K562 (cell line): ENCODE results near the gene SPIB. TPM values are rescaled to one million over a fixed set of nuclear protein-coding genes. Genes with fewer than 3 reads are reported as not detected.
A peak's percentile ranks its signal among the peaks of the same experiment; 100 is the strongest.

Experiments
- ATF4 ChIP-seq: fragments of 450-650 bp; formaldehyde crosslinking; IDR thresholded peaks from 2 replicates; pipeline ENCODE4 v1.4.0; 2022; ENCODE audit warnings: mild to moderate bottlenecking, moderate library complexity
- BHLHE40 ChIP-seq: IDR thresholded peaks from 2 replicates; pipeline ENCODE4 v1.6.1; 2011; ENCODE audit warnings: low read length, improper control_type of control experiment
- BRCA1 ChIP-seq, 2 experiments: fragments of 450-650 bp in 1 of 2; sonication (generic) in 1 of 2; formaldehyde crosslinking in 1 of 2; IDR thresholded peaks; 2 replicates each; pipeline versions ENCODE4 v1.5.0 to v1.6.1; 2017 to 2020; ENCODE audit warnings: mild to moderate bottlenecking in 1 of 2, missing genetic modification reagents in 1 of 2
- LEF1 ChIP-seq: fragments of 450-650 bp; IDR thresholded peaks from 2 replicates; pipeline ENCODE4 v1.6.1; 2016; ENCODE audit warnings: mild to moderate bottlenecking
- MCM5 ChIP-seq: fragments of 450-650 bp; IDR thresholded peaks from 2 replicates; pipeline ENCODE4 v1.6.1; 2016; ENCODE audit warnings: low read depth
- MTA3 ChIP-seq: fragments of 450-650 bp; formaldehyde crosslinking; IDR thresholded peaks from 2 replicates; pipeline ENCODE4 v1.6.1; 2017; ENCODE audit warnings: mild to moderate bottlenecking, borderline replicate concordance
- NEUROD1 ChIP-seq: fragments of 150-350 bp; IDR thresholded peaks from 2 replicates; pipeline ENCODE4 v1.6.1; 2014; ENCODE audit warnings: borderline replicate concordance, low read length, low read depth; ENCODE audit not compliant: partially characterized antibody
- SETDB1 ChIP-seq: IDR thresholded peaks from one replicate; pipeline ENCODE4 v1.6.1; 2012; ENCODE audit warnings: low read length, control low read depth, inconsistent platforms
- SMARCB1 ChIP-seq: IDR thresholded peaks from 2 replicates; pipeline ENCODE4 v1.6.1; 2011; ENCODE audit warnings: improper control_type of control experiment, low read depth; ENCODE audit not compliant: insufficient read length
- STAG1 ChIP-seq: sonication (generic); formaldehyde crosslinking; IDR thresholded peaks from 2 replicates; pipeline ENCODE4 v1.5.0; 2020; ENCODE audit warnings: missing genetic modification reagents, borderline replicate concordance
- TCF7L2 ChIP-seq: fragments of 150-350 bp; IDR thresholded peaks from 2 replicates; pipeline ENCODE4 v1.6.1; 2016; ENCODE audit warnings: low read depth, mild to moderate bottlenecking, low read length, moderate library complexity
- YY1 ChIP-seq, 3 experiments: IDR thresholded peaks; 2 replicates each; pipeline ENCODE4 v1.6.1; 2011; ENCODE audit warnings: low read length in 2 of 3, mild to moderate bottlenecking in 2 of 3, moderate library complexity in 2 of 3, borderline replicate concordance in 1 of 3, control low read depth in 1 of 3, low read depth in 1 of 3; ENCODE audit not compliant: insufficient read depth in 3 of 3, insufficient replicate concordance in 2 of 3, control insufficient read depth in 1 of 3, insufficient read length in 1 of 3; ENCODE audit errors: extremely low read depth in 1 of 3
- ZBTB1 ChIP-seq: sonication (generic); formaldehyde crosslinking; IDR thresholded peaks from 2 replicates; pipeline ENCODE4 v1.8.1; 2023; ENCODE audit warnings: missing genetic modification reagents, low read depth, mild to moderate bottlenecking, borderline replicate concordance
- ZNF133 ChIP-seq: fragments of 250-450 bp; sonication (Bioruptor Pico); IDR thresholded peaks from 2 replicates; pipeline ENCODE4 v1.4.0; 2020; ENCODE audit warnings: mild to moderate bottlenecking
- ZNF140 ChIP-seq: fragments of 250-450 bp; sonication (Bioruptor Pico); IDR thresholded peaks from 2 replicates; pipeline ENCODE4 v1.8.0; 2021; ENCODE audit warnings: moderate library complexity, mild to moderate bottlenecking, inconsistent platforms
- ZNF407 ChIP-seq: fragments of 450-650 bp; IDR thresholded peaks from 2 replicates; pipeline ENCODE4 v1.6.1; 2016; ENCODE audit warnings: low read depth
- ZNF589 ChIP-seq: fragments of 200-800 bp; sonication (Bioruptor generic); IDR thresholded peaks from 2 replicates; pipeline ENCODE4 v1.6.1; 2016; ENCODE audit warnings: low read depth, missing genetic modification characterization, missing compliant biosample characterization
- polyA plus RNA-seq, 8 experiments: library from polyadenylated mRNA; depleted of rRNA in 4 of 8; stranded (reverse) in 5 of 8; unstranded in 3 of 8; fragments of >200 nt; fragmentation: Nextera tagmentation in 2 of 8; fragmentation: Illumina TruSeq in 1 of 8; extraction: Ambion mirVana in 2 of 8; extraction: Trizol in 1 of 8; gene quantifications; 2 replicates each; pipeline versions ENCODE4 v1.2.1 to v1.2.3, GENCODE V29; 2011 to 2014; ENCODE audit warnings: inconsistent platforms in 1 of 8, missing spikeins in 1 of 8
- total RNA-seq, 7 experiments: library from RNA; depleted of rRNA in 6 of 7; stranded (reverse); fragments of >200 nt in 6 of 7; fragmentation: Illumina TruSeq in 2 of 7; extraction: Trizol in 2 of 7; gene quantifications; 2 replicates each; pipeline versions ENCODE4 v1.2.1 to v1.2.3, GENCODE V29; 2011 to 2021; ENCODE audit warnings: low replicate concordance in 1 of 7

Gene SPIB
- total and polyA plus RNA-seq, 9 of the 15 experiments (the other 6 are each of a cell fraction or from before 2014, with no cell fraction given): 0.06 to 1.0 (median 0.43) TPM; not detected in 1

- TF ChIP-seq ZNF407 (no peak), BHLHE40 (peak; percentile 72), SMARCB1 (no peak), ZNF133 (CRISPR knock-in tag) (no peak), ZNF589 (CRISPR knock-in tag) (peak; percentile 65; the same call in 1 of the 2 replicates), TCF7L2 (0 out of 2 replicates have a peak, but pooled peaks have one; percentile 44), MTA3 (peak; percentile 89), NEUROD1 (peak; percentile 77), STAG1 (CRISPR knock-in tag) (no peak), MCM5 (no peak), YY1 (IDR thresholded peaks at IDR 0.05; ENCODE audit: borderline replicate concordance in 1 of 3, control insufficient read depth in 1 of 3, extremely low read depth in 1 of 3, insufficient read depth in 3 of 3, insufficient read length in 1 of 3, insufficient replicate concordance in 2 of 3, low read depth in 1 of 3, low read length in 2 of 3) (peak; percentile 44 to 70 (median 46)), SETDB1 (no peak), ZBTB1 (CRISPR knock-in tag) (no peak), ZNF140 (CRISPR knock-in tag) (no peak), LEF1 (peak; percentile 55; the same call in 1 of the 2 replicates), ATF4 (CRISPR knock-in tag) (peak; percentile 47), BRCA1 (IDR thresholded peaks at IDR 0.05) (no peak), BRCA1 (CRISPR knock-in tag; IDR thresholded peaks at IDR 0.05) (no peak)
Observed at GRCh38 chr19:50376166-50377050, 42.3 kb upstream of the SPIB start, which contains the start of gene NR1H2 (continued).
